T47D (cell line): ENCODE data around the gene HNRNPDL.

ENCODE experiments used
- DNase-seq, 2 experiments: peaks; one replicate each; pipeline versions ENCODE4 v3.0.0 to v3.0.0-alpha.2; 2011 to 2012; ENCODE audit warnings: low read depth in 1 of 2, low spot score in 1 of 2
- JUND ChIP-seq: IDR thresholded peaks from 2 replicates; pipeline ENCODE4 v1.6.1; 2012; ENCODE audit warnings: low read depth
- in situ Hi-C: cut with HindIII; loops from 2 replicates; pipeline ENCODE4 v1.10.0; 2016; ENCODE audit warnings: low sequenced_read_pairs, low pct_unique_long_range_greater_than_20kb

Gene HNRNPDL

DNA sequence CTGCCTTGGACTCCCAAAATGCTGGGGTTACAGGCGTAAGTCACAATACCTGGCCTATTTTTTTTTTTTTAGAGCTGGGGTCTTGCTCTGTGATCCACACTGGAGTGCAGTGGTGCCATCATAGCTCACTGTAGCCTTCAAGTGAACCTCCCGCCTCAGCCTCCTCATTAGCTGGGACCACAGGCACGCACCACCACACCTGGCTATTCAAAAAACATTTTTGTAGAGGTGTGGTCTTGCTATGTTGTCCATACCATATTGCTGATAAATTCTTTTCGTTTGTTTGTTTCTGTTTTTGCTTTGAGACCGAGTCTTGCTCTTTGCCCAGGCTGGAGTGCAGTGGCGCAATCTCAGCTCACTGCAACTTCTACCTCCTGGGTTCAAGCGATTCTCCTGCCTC lies 21.8 kb upstream of the HNRNPDL start:
- TF ChIP-seq JUND = no peak
- in situ Hi-C loops = no loop called here
- DNase-seq = no peak

- TF ChIP-seq JUND = no peak
- DNase-seq = no peak
- in situ Hi-C loops = no loop called here
Measured at GRCh38 chr4:82450966-82451755, 20.9 kb upstream of the HNRNPDL start.

- no peak for DNase-seq
- in situ Hi-C loops = no loop called here
- no peak for TF ChIP-seq JUND
Measured at GRCh38 chr4:82447886-82448285, 17.6 kb upstream of the HNRNPDL start.

- no peak for DNase-seq
- TF ChIP-seq JUND = no peak
Measured at GRCh38 chr4:82439088-82439487, 8.8 kb upstream of the HNRNPDL start.

GRCh38 chr4:82437285-82438005 lies 7.2 kb upstream of the HNRNPDL start:
- peak in 1 of 2 experiments; percentile 15 for DNase-seq
- no peak for TF ChIP-seq JUND
- in situ Hi-C loops = no loop called here

More at GRCh38 chr4:82439088-82439487, 8.8 kb upstream of the HNRNPDL start:
- in situ Hi-C loops = no loop called here

DNA sequence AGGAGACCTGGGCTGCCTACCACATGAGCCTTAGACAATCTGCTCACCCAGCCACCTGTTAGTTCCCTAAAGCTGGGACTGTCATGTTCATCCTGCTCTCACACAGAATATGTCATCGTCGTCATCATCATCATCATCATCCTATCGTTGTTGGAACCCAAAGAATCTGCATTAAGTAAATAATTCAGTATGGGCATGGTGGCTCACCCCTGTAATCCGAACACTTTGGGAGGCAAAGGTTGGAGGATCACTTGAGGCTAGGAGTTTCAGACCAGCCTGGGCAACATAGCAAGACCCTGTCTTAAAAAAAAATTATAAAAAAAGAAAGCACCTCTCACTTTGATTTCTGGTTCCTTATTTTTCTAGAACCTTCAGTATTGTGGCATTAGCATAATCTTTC lies 6.5 kb upstream of the HNRNPDL start:
- in situ Hi-C loops = no loop called here
- TF ChIP-seq JUND = no peak
- DNase-seq = no peak

GRCh38 chr4:82436130-82436529 lies 5.9 kb upstream of the HNRNPDL start:
- no peak for TF ChIP-seq JUND
- DNase-seq = no peak
- in situ Hi-C loops = no loop called here

DNA sequence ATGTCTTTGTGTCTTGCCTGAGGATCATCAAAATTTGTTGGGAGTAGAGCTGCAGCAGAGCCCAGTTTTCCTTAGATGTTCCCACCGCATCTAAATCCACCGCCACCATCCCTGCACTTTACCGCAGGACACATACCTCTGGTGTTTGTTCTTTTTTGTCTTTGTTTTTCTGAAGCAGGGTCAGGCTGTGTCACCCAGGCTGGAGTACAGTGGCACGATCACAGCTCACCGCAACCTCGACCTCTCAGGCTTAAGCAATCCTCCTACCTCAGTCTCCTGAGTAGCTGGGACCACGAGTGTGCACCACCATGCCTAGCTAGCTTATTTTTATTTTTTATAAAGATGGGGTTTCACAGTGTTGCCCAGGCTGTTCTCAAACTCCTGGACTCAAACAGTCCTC lies 4.7 kb upstream of the HNRNPDL start:
- DNase-seq = no peak
- in situ Hi-C loops = no loop called here
- no peak for TF ChIP-seq JUND

DNA sequence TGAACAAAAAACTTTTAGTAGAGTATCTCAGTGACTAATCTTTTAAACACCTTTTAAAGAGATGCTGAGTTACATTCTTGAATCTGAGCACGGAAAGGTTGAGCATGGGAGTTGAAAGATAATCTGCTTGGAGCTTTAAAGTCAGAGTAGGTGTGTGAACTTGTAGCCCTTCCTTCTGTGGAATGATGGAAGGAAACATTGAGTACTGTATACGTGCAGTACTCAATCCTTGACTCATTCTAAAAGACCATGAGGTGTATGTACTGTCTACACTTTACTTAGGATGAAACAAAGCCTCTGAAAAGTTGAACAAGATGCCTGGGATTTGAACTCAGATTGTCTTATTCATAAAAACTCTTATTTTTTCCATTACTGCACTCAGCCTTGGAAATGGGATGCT lies 3.5 kb upstream of the HNRNPDL start:
- DNase-seq = no peak
- TF ChIP-seq JUND = no peak
- in situ Hi-C loops = no loop called here

- no peak for DNase-seq
- TF ChIP-seq JUND = no peak
- in situ Hi-C loops = no loop called here
Measured at GRCh38 chr4:82432596-82432995, 2.3 kb upstream of the HNRNPDL start.

GRCh38 chr4:82431831-82432230 lies 1.6 kb upstream of the HNRNPDL start:
- in situ Hi-C loops = no loop called here
- DNase-seq = no peak

GRCh38 chr4:82430964-82431745 lies 893 bp upstream of the HNRNPDL start:
- in situ Hi-C loops = no loop called here
- DNase-seq = peak in 1 of 2 experiments; percentile 61
- TF ChIP-seq JUND = no peak

More at GRCh38 chr4:82431831-82432230, 1.6 kb upstream of the HNRNPDL start:
- TF ChIP-seq JUND = no peak

GRCh38 chr4:82429728-82430192 lies 502 bp downstream of the HNRNPDL start:
- peak in 1 of 2 experiments; percentile 37 for DNase-seq
- TF ChIP-seq JUND = no peak

More at GRCh38 chr4:82429728-82430192, 502 bp downstream of the HNRNPDL start:
- in situ Hi-C loops = no loop called here
